Stimulated activated CD4-positive, alpha-beta T cell treated with anti-CD3 and anti-CD28 coated beads, TNF-alpha, amount 100 ng/mL, for 1 hour (primary cell): Measurements from ENCODE around the gene RNF215.
"Not testable (repeated sequence)": the region's sequence is repeated elsewhere in the genome, so short reads cannot be mapped to it uniquely, and the experiment has no call there.

Source experiments
- DNase-seq, 3 donors: peaks; one replicate each; pipeline ENCODE4 v3.0.0-alpha.2; 2020; ENCODE audit warnings: low read depth in 3 of 3, low spot score in 1 of 3

Gene RNF215

GRCh38 chr22:30421695-30422480 lies 34.7 kb upstream of the RNF215 start:
- DNase-seq: no peak

- no peak for DNase-seq
These were observed 33.3 kb upstream of the RNF215 start for GRCh38 chr22:30420347-30421125.

GRCh38 chr22:30416837-30417236 lies 29.6 kb upstream of the RNF215 start:
- DNase-seq: no peak

GRCh38 chr22:30416403-30416802 lies 29.2 kb upstream of the RNF215 start:
- no peak for DNase-seq

GRCh38 chr22:30414525-30415047 lies 27.4 kb upstream of the RNF215 start:
- no peak for DNase-seq

- no peak for DNase-seq
These were observed 26.7 kb upstream of the RNF215 start for GRCh38 chr22:30413745-30414524.

- DNase-seq: no peak
These were observed 25.8 kb upstream of the RNF215 start for GRCh38 chr22:30413001-30413400.

GRCh38 chr22:30411780-30412179 lies 24.6 kb upstream of the RNF215 start:
- no peak for DNase-seq

GRCh38 chr22:30408388-30409102 lies 21.3 kb upstream of the RNF215 start:
- DNase-seq: no peak

- DNase-seq: no peak
These were observed 19.2 kb upstream of the RNF215 start for GRCh38 chr22:30406400-30406799.

GRCh38 chr22:30405731-30406130 lies 18.5 kb upstream of the RNF215 start:
- no peak for DNase-seq

- DNase-seq: no peak
These were observed 17.1 kb upstream of the RNF215 start for GRCh38 chr22:30404307-30404706.

- not testable (repeated sequence) for DNase-seq
These were observed 15.5 kb upstream of the RNF215 start for GRCh38 chr22:30402766-30403104.

GRCh38 chr22:30402028-30402765 lies 15.0 kb upstream of the RNF215 start:
- DNase-seq: no peak

GRCh38 chr22:30401024-30401423 lies 13.8 kb upstream of the RNF215 start:
- not testable (repeated sequence) for DNase-seq

- DNase-seq: no peak
These were observed 12.9 kb upstream of the RNF215 start for GRCh38 chr22:30400159-30400558.

- no peak for DNase-seq
These were observed 12.5 kb upstream of the RNF215 start for GRCh38 chr22:30399718-30400117.

GRCh38 chr22:30398685-30399680 lies 11.8 kb upstream of the RNF215 start:
- no peak for DNase-seq
